Astrocyte (in vitro differentiated cells and primary cell): ENCODE data around the gene SLFN12.

Experiments
- EZH2 ChIP-seq: IDR thresholded peaks from 2 replicates; pipeline ENCODE4 v1.6.1; 2012; ENCODE audit warnings: mild to moderate bottlenecking, low read length, inconsistent platforms; ENCODE audit not compliant: insufficient read depth
- TF ChIP-seq, protein P1 (sequence below): IDR thresholded peaks from 2 replicates; pipeline ENCODE4 v1.5.1; 2011; ENCODE audit warnings: low read depth, mild to moderate bottlenecking, inconsistent platforms, low read length, moderate library complexity; ENCODE audit not compliant: insufficient read depth

- TF ChIP-seq, protein P1, sequence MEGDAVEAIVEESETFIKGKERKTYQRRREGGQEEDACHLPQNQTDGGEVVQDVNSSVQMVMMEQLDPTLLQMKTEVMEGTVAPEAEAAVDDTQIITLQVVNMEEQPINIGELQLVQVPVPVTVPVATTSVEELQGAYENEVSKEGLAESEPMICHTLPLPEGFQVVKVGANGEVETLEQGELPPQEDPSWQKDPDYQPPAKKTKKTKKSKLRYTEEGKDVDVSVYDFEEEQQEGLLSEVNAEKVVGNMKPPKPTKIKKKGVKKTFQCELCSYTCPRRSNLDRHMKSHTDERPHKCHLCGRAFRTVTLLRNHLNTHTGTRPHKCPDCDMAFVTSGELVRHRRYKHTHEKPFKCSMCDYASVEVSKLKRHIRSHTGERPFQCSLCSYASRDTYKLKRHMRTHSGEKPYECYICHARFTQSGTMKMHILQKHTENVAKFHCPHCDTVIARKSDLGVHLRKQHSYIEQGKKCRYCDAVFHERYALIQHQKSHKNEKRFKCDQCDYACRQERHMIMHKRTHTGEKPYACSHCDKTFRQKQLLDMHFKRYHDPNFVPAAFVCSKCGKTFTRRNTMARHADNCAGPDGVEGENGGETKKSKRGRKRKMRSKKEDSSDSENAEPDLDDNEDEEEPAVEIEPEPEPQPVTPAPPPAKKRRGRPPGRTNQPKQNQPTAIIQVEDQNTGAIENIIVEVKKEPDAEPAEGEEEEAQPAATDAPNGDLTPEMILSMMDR, result no peak
- no peak for TF ChIP-seq EZH2
These were observed 27.9 kb downstream of the SLFN12 start for GRCh38 chr17:35404360-35404759.
